Measurements from ENCODE around the gene TIPRL. TPM values are rescaled to one million over a fixed set of nuclear protein-coding genes. Genes with fewer than 3 reads are reported as not detected.

Gene TIPRL
- total and polyA plus RNA-seq, 2 donors (not counting 1 experiment from before 2014, with no cell fraction given): 5.1 to 24.9 TPM

- H3K9me3 Mint-ChIP-seq (ENCODE audit: insufficient read depth): no peaks in the 10 kb centered on the region
- Histone ChIP-seq H3K27me3 (replicated peaks in 1 of 4; ENCODE audit: control extremely low read depth in 1 of 4, control insufficient read depth in 3 of 4, insufficient read depth in 4 of 4, low read length in 3 of 4) (peaks cover 2 to 36% (median 26%) of the 10 kb centered on the region in 4 experiments), H3K79me2 (ENCODE audit: control insufficient read depth, insufficient read depth, low read length) (no peaks in the 10 kb centered on the region), H4K20me1 (ENCODE audit: control insufficient read depth, insufficient read depth, low read length, poor library complexity, severe bottlenecking) (no peaks in the 10 kb centered on the region), H3K4me1 (ENCODE audit: control insufficient read depth in 2 of 2, insufficient read depth in 2 of 2, low read length in 2 of 2) (peaks cover 13 to 17% of the 10 kb centered on the region in 2 donors), H2AFZ (ENCODE audit: insufficient read depth, low read depth, low read length, poor library complexity, severe bottlenecking) (peak within 1 kb of the TSS; percentile 86), H3K4me2 (replicated peaks; ENCODE audit: low read depth, low read length, poor library complexity, severe bottlenecking) (peak within 1 kb of the TSS; percentile 100), H3K4me3 (ENCODE audit: control extremely low read depth in 1 of 5, extremely low read depth in 1 of 5, insufficient read depth in 1 of 5, low read depth in 2 of 5, low read length in 4 of 5) (peak within 1 kb of the TSS in 4 of 5 experiments; percentile 51 to 74 (median 62)), H3K9ac (ENCODE audit: low read length) (peak within 1 kb of the TSS; percentile 72), H3K27ac (ENCODE audit: low read length in 2 of 2) (peak within 1 kb of the TSS in 1 of 2 donors; percentile 15), H3K9me3 (ENCODE audit: control extremely low read depth in 1 of 3, control insufficient read depth in 2 of 3, insufficient read depth in 1 of 3, low read length in 2 of 3) (peaks cover 0 to 10% (median 0%) of the 10 kb centered on the region in 3 donors), H3K36me3 (replicated peaks in 1 of 2; ENCODE audit: control extremely low read depth in 1 of 2, control insufficient read depth in 1 of 2, extremely low read depth in 1 of 2, insufficient read depth in 2 of 2, low read length in 1 of 2) (no peaks in the 10 kb centered on the region)
- peaks cover 20% of the 10 kb centered on the region for H3K4me1 Mint-ChIP-seq
- WGBS (ENCODE audit: insufficient coverage): under 1% methylated on average over 71 of the region's 86 CpGs
- H3K27me3 Mint-ChIP-seq: peaks cover 36% of the 10 kb centered on the region
- no peak for TF ChIP-seq CTCF (IDR thresholded peaks at IDR 0.05)
- TF ChIP-seq EZH2 (IDR thresholded peaks at IDR 0.05; ENCODE audit: borderline replicate concordance, insufficient read depth, low read depth, low read length, poor library complexity, severe bottlenecking): no peak
- peak; percentile 54 for DNase-seq
- H3K4me3 Mint-ChIP-seq: peak within 1 kb of the TSS; percentile 95
- ATAC-seq (ENCODE audit: low read depth): peak; percentile 55
- ChIA-PET POLR2A (no interaction called here), CTCF (no interaction called here)
- H3K27ac Mint-ChIP-seq: peak within 1 kb of the TSS; percentile 41
- intact Hi-C loops (cut with micrococcal nuclease): loop anchor here (2.0 kb wide), 1 partner anchor 42 kb away; the partner anchor contains the start of gene TIPRL
Measured at GRCh38 chr1:168136709-168137514, 41.9 kb upstream of the TIPRL start, which contains the start of gene GPR161. Gene GPR161, minus strand, starts transcription at chr1:168136930. Its CDS starts 32,080 bp downstream, at chr1:168104850.

GRCh38 chr1:168137515-168137821 lies 41.3 kb upstream of the TIPRL start:
- WGBS (ENCODE audit: insufficient coverage): 0% methylated on average over 1 of the region's 6 CpGs
- Histone ChIP-seq H3K79me2 (ENCODE audit: control insufficient read depth, insufficient read depth, low read length) (no peaks in the 10 kb centered on the region), H2AFZ (ENCODE audit: insufficient read depth, low read depth, low read length, poor library complexity, severe bottlenecking) (peak overlapping the region; percentile 86), H3K27ac (ENCODE audit: low read length in 2 of 2) (no peak overlapping the region), H3K27me3 (replicated peaks in 1 of 4; ENCODE audit: control extremely low read depth in 1 of 4, control insufficient read depth in 3 of 4, insufficient read depth in 4 of 4, low read length in 3 of 4) (peaks cover 2 to 36% (median 26%) of the 10 kb centered on the region in 4 experiments), H3K4me3 (ENCODE audit: control extremely low read depth in 1 of 5, extremely low read depth in 1 of 5, insufficient read depth in 1 of 5, low read depth in 2 of 5, low read length in 4 of 5) (peak overlapping the region in 4 of 5 experiments; percentile 42 to 72 (median 62)), H3K4me1 (ENCODE audit: control insufficient read depth in 2 of 2, insufficient read depth in 2 of 2, low read length in 2 of 2) (peaks cover 13 to 17% of the 10 kb centered on the region in 2 donors), H3K9ac (ENCODE audit: low read length) (peak overlapping the region; percentile 72), H3K9me3 (ENCODE audit: control extremely low read depth in 1 of 3, control insufficient read depth in 2 of 3, insufficient read depth in 1 of 3, low read length in 2 of 3) (peaks cover 0 to 10% (median 0%) of the 10 kb centered on the region in 3 donors), H3K4me2 (replicated peaks; ENCODE audit: low read depth, low read length, poor library complexity, severe bottlenecking) (peak overlapping the region; percentile 100), H3K36me3 (replicated peaks in 1 of 2; ENCODE audit: control extremely low read depth in 1 of 2, control insufficient read depth in 1 of 2, extremely low read depth in 1 of 2, insufficient read depth in 2 of 2, low read length in 1 of 2) (no peaks in the 10 kb centered on the region), H4K20me1 (ENCODE audit: control insufficient read depth, insufficient read depth, low read length, poor library complexity, severe bottlenecking) (no peaks in the 10 kb centered on the region)
- ChIA-PET POLR2A (no interaction called here), CTCF (no interaction called here)
- intact Hi-C loops (cut with micrococcal nuclease): loop anchor here (2.0 kb wide), 1 partner anchor 41 kb away; the partner anchor contains the start of gene TIPRL
- Mint-ChIP-seq H3K9me3 (ENCODE audit: insufficient read depth) (no peaks in the 10 kb centered on the region), H3K27me3 (peaks cover 35% of the 10 kb centered on the region), H3K4me3 (peak overlapping the region; percentile 95), H3K27ac (peak overlapping the region; percentile 33), H3K4me1 (peaks cover 20% of the 10 kb centered on the region)
- DNase-seq (no peak), ATAC-seq (ENCODE audit: low read depth) (no peak)
- TF ChIP-seq EZH2 (IDR thresholded peaks at IDR 0.05; ENCODE audit: borderline replicate concordance, insufficient read depth, low read depth, low read length, poor library complexity, severe bottlenecking) (no peak), CTCF (IDR thresholded peaks at IDR 0.05) (no peak)

All from B cell (primary cell).